GM21390 (cell line): Measurements from ENCODE around the gene ERF.

Source experiments
- ATAC-seq: cut with Tn5 transposase; IDR thresholded peaks from one replicate; pipeline ENCODE4 v1.9.1; 2021; ENCODE audit not compliant: unreplicated experiment

Gene ERF

GRCh38 chr19:42242512-42243409, 12.2 kb downstream of the ERF start, which contains the start of gene GSK3A:
GSK3A (minus strand) TSS chr19:42242602; CDS start chr19:42242465, 137 bp downstream.
- ATAC-seq = peak; percentile 50

- no peak for ATAC-seq
Observed at GRCh38 chr19:42242069-42242511, 12.8 kb downstream of the ERF start.

DNA sequence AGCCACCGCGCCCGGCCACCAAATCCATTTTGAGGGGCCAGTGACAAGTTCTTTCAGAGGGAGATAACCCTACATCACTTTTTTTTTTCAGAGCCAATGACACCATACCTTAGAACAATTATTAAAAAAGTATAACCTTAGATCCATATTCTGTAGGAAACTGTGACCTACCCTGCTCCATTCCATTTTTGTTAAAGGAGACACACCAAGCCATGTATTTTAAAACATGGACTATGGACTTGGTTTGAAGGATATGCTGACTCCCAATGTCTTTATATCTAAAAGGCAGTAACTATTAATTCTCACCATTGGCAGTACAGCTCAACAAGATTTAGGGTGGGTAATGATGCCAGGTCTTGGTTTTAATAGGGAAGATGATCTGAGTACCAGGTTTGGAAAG, 13.6 kb downstream of the ERF start:
- no peak for ATAC-seq

DNA sequence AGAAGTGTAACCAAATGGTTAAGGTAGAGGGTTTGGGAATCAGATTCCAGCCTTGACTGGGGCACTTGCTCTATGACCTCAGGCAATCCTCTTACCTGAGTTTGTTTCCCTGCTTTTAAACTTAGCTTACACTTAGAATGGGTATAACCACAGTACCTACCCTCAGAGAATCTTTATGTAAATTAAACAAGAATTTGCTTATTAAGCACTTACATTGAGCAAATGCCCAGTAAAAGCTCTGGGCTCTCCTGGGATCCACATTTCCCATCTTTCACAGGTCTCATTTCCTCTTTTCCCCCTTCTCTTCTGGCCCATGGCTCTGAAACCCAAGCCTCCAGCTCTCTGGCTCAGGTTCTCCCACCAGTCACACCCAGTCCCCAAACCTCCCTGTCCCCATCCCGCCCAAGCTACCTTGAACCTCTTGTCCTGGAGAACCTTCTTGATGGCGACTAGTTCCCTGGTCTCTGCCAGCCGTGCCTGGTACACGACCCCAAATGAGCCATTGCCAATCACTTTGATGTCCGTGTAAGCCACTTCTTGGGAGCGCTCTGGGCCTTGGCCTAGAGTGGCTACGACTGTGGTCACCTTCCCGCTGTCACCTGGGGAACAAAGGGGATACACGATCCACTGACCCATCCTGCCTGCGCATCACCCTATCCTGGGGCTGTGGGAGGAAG, 15.2 kb downstream of the ERF start:
- no peak for ATAC-seq

DNA sequence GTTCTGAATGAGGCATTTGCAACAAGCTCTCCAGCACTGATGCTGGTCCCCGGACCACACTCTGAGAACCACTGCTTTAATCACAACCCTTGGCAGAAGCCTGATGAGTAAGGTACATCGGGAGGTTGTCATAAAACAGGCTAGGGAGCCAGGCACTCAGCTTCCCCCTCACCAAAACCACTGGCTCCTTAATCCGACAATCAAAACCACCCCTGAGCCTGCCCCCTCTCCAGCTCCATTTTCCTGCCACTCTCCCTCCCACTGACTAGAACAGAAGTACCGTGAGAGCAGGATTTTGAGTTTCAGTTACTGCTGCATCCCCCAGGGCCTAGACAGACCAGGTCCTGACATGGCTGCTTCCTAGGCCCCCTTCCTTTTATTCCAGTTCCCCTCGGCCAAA, 19.7 kb downstream of the ERF start:
- ATAC-seq = no peak

- ATAC-seq = no peak
Observed at GRCh38 chr19:42234364-42234763, 20.6 kb downstream of the ERF start.

DNA sequence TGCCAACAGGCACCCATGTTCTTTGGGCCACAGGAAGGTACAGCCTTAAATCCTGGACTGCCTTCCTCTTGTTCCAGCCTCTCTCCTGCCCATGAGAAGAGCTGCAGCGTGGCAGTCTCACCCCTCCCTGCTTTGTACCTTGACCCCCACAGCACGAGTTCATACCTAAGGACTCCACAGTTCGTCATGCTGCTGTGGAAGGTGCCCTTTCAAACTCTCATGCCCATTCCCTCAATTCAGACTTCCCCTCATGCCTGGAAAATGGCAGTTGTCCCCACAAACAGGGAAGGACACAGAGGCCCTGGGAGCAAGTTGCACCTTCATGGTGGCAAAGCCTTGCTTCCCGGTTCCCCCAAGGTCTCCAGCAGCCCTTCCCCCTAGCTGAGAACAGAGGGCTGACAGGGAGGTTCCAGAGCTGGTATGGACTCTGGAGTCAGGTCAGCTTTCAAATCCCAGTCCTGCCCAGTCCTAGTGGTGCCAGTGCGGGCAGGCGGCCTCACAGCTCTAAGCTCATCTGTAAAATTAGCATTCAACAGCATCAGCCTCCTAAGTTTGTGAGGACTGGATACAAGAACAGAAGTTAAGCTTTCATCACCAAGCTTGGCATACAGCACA, 21.1 kb downstream of the ERF start:
- no peak for ATAC-seq

DNA sequence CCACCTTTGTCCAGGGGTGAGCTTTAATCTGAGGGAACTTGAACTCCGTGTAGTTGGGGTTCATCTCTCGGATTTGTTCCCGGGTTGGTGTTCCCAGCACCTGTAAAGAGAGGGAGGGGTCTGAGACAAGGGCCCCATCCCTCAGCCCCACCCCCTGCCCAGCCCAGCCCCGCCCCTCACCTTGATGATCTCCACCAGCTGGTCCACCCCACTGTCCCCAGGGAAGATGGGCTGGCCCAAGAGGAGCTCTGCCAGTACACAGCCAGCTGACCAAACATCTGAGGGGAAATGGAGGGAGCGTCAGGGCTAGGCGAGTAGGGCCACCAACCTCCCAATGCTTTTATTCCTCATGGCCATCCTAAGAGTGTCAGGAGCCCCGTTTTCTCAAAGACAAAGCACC, 21.8 kb downstream of the ERF start:
- no peak for ATAC-seq

DNA sequence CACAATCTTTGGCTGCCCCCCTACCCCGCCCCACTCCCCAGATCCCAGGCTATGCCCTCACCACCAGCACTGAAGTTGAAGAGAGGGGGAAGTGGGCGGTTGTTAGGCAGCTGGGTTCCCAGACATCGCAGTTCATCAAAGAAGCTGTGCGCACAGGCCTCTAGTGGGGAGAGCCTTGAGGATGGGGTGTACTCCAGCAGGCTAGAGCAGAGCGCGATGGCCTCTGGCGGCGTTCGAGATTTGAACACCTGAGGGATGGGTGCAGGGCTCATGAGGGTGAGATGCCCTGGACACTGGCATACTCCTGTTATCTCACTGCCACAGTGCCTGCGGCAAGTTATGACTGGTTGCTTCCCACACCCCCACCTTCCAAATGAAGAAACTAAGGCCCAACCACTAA, 22.5 kb downstream of the ERF start:
- ATAC-seq = no peak

DNA sequence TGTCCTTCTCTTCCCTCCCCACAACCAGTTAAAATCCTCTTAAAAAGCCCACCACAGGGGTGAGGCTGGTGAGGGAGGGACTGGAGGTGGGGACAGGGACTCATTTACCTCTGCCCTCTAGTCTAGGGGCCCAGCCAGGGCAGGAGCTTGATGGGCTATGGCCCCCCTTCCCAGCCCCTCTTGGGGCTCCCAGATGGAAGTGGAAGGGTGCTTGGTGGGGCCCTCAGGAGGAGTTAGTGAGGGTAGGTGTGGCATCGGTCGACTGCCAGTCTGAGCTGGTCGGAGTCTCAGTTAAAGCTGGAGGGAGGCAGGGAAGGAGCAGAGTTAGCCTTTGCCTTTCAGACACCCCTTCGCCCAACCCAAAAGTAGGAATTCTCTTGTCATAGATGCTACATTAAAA, 24.4 kb downstream of the ERF start:
- ATAC-seq = no peak

GRCh38 chr19:42229855-42230351, 25.0 kb downstream of the ERF start:
- no peak for ATAC-seq

- ATAC-seq = no peak
Observed at GRCh38 chr19:42229301-42229854, 25.6 kb downstream of the ERF start.

DNA sequence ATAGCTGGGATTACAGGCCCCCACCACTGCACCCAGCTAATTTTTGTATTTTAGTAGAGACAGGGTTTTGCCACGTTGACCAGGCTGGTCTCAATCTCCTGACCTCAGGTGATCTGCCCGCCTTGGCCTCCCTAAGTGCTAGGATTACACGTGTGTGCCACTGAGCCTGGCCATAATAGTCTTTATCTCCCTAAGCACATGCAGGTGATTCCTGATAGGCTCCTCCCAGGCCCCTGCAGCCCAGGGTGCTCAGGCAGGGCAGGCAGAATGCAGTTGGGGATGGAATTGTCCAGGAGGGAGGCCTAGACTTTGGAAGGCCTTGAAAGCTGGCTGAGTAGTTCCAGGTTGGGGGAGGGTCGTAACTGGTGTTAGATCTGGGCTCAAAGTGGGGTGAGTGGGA, 26.3 kb downstream of the ERF start:
- no peak for ATAC-seq

- ATAC-seq = no peak
Observed at GRCh38 chr19:42226886-42227285, 28.0 kb downstream of the ERF start.

DNA sequence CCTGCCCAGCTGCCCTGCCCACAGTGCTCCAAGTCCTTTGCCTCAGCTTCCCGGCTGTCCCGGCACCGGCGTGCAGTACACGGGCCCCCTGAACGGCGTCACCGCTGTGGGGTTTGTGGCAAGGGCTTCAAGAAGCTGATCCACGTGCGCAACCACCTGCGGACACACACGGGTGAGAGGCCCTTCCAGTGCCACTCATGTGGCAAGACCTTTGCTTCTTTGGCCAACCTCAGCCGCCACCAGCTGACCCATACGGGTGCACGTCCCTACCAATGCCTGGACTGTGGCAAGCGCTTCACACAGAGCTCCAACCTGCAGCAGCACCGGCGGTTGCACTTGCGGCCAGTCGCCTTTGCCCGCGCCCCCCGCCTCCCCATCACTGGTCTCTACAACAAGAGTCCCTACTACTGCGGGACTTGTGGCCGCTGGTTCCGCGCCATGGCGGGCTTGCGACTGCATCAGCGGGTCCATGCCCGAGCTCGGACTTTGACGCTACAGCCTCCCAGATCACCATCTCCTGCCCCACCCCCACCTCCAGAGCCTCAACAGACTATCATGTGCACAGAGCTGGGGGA, 29.1 kb downstream of the ERF start:
- ATAC-seq = no peak

- ATAC-seq = no peak
Observed at GRCh38 chr19:42224940-42225717, 29.8 kb downstream of the ERF start.

DNA sequence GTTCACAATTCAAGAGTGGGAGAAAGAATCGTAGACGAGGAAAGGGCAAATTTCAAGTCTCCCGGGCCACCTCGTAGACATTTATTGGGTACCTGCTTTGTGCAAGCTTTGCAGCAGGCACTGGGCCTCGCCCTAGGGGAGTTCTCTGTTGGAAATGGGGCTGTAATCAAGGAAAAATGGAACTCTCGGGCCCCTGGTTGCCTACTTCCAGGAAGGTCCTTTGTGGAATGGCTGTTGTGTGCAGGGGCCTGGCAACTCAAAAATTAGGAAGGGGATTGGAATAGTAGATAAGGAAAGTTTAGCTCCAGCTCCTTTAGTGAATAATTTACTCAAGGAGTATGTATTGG, 34.2 kb downstream of the ERF start:
- no peak for ATAC-seq

- ATAC-seq = peak; percentile 70
Observed at GRCh38 chr19:42219812-42220750, 34.8 kb downstream of the ERF start, which contains the start of gene ZNF526. ZNF526 (plus strand) TSS chr19:42220312; CDS start chr19:42224404, 4,092 bp downstream.
